ENCODE results near the gene PFAS. TPM values are rescaled to one million over a fixed set of nuclear protein-coding genes. Genes with fewer than 3 reads are reported as not detected.

The PFAS gene
- total and polyA plus RNA-seq, 10 of the 15 experiments (the other 5 are each of a cell fraction or from before 2014, with no cell fraction given) = 13.9 to 122 (median 47.2) TPM

- no peak for TF ChIP-seq MLLT1 (IDR thresholded peaks at IDR 0.05)
- TF ChIP-seq, protein P1, sequence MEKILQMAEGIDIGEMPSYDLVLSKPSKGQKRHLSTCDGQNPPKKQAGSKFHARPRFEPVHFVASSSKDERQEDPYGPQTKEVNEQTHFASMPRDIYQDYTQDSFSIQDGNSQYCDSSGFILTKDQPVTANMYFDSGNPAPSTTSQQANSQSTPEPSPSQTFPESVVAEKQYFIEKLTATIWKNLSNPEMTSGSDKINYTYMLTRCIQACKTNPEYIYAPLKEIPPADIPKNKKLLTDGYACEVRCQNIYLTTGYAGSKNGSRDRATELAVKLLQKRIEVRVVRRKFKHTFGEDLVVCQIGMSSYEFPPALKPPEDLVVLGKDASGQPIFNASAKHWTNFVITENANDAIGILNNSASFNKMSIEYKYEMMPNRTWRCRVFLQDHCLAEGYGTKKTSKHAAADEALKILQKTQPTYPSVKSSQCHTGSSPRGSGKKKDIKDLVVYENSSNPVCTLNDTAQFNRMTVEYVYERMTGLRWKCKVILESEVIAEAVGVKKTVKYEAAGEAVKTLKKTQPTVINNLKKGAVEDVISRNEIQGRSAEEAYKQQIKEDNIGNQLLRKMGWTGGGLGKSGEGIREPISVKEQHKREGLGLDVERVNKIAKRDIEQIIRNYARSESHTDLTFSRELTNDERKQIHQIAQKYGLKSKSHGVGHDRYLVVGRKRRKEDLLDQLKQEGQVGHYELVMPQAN (conservative IDR thresholded peaks at IDR 0.05) = peak; percentile 98
- peak; percentile 46 to 91 for TF ChIP-seq SRF (IDR thresholded peaks at IDR 0.05; ENCODE audit: low read depth in 2 of 2, low read length in 2 of 2)
- peak; percentile 43 for TF ChIP-seq NR2C1 (IDR thresholded peaks at IDR 0.05)
- 0 out of 2 replicates have a peak, but pooled peaks have one; percentile 30 for TF ChIP-seq ZNF217 (IDR thresholded peaks at IDR 0.05)
- TF ChIP-seq SIN3A (IDR thresholded peaks at IDR 0.05; ENCODE audit: low read depth, low read length) = peak; percentile 98
- TF ChIP-seq NBN (IDR thresholded peaks at IDR 0.05) = peak; percentile 97
- peak; percentile 87 for TF ChIP-seq POLR2AphosphoS5 (IDR thresholded peaks at IDR 0.05; ENCODE audit: low read length)
- peak; percentile 40; the same call in 1 of the 2 replicates for TF ChIP-seq PKNOX1 (IDR thresholded peaks at IDR 0.05)
- TF ChIP-seq E2F4 (IDR thresholded peaks at IDR 0.05; ENCODE audit: low read depth, low read length) = peak; percentile 80
- peak; percentile 64 for TF ChIP-seq DPF2 (IDR thresholded peaks at IDR 0.05)
- no peak for TF ChIP-seq NR2C2 (IDR thresholded peaks at IDR 0.05; ENCODE audit: borderline replicate concordance, control insufficient read depth, insufficient read length, low read depth)
- TF ChIP-seq, protein P2, sequence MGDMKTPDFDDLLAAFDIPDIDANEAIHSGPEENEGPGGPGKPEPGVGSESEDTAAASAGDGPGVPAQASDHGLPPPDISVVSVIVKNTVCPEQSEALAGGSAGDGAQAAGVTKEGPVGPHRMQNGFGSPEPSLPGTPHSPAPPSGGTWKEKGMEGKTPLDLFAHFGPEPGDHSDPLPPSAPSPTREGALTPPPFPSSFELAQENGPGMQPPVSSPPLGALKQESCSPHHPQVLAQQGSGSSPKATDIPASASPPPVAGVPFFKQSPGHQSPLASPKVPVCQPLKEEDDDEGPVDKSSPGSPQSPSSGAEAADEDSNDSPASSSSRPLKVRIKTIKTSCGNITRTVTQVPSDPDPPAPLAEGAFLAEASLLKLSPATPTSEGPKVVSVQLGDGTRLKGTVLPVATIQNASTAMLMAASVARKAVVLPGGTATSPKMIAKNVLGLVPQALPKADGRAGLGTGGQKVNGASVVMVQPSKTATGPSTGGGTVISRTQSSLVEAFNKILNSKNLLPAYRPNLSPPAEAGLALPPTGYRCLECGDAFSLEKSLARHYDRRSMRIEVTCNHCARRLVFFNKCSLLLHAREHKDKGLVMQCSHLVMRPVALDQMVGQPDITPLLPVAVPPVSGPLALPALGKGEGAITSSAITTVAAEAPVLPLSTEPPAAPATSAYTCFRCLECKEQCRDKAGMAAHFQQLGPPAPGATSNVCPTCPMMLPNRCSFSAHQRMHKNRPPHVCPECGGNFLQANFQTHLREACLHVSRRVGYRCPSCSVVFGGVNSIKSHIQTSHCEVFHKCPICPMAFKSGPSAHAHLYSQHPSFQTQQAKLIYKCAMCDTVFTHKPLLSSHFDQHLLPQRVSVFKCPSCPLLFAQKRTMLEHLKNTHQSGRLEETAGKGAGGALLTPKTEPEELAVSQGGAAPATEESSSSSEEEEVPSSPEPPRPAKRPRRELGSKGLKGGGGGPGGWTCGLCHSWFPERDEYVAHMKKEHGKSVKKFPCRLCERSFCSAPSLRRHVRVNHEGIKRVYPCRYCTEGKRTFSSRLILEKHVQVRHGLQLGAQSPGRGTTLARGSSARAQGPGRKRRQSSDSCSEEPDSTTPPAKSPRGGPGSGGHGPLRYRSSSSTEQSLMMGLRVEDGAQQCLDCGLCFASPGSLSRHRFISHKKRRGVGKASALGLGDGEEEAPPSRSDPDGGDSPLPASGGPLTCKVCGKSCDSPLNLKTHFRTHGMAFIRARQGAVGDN (IDR thresholded peaks at IDR 0.05) = peak; percentile 50
- TF ChIP-seq RUNX3 (IDR thresholded peaks at IDR 0.05; ENCODE audit: low read length) = peak; percentile 64
- no peak for TF ChIP-seq CHD1 (IDR thresholded peaks at IDR 0.05; ENCODE audit: low read depth, low read length)
- no peak for TF ChIP-seq STAT3 (IDR thresholded peaks at IDR 0.05; ENCODE audit: low read depth, low read length)
- TF ChIP-seq CBFB (IDR thresholded peaks at IDR 0.05; ENCODE audit: low read depth) = no peak; the same call in 1 of the 2 replicates
- no peak for TF ChIP-seq YBX1 (IDR thresholded peaks at IDR 0.05)
- peak; percentile 68; the same call in 1 of the 2 replicates for TF ChIP-seq TAF1 (IDR thresholded peaks at IDR 0.05; ENCODE audit: borderline replicate concordance, low read depth, low read length)
- TF ChIP-seq RB1 (IDR thresholded peaks at IDR 0.05; ENCODE audit: borderline replicate concordance) = 0 out of 2 replicates have a peak, but pooled peaks have one; percentile 40
Observed at GRCh38 chr17:8248751-8249607, at the start of gene PFAS (continued).

Measured in GM12878 (cell line).